KOPT-K1 (cell line): ENCODE results near the gene TTK.

ENCODE experiments used
- H3K27ac ChIP-seq: fragments of 200-600 bp; sonication (generic); 2 replicates; pipeline ENCODE4 v1.5.1; 2016; ENCODE audit warnings: antibody characterized with exemption, mild to moderate bottlenecking, low read depth, low read length; ENCODE audit not compliant: poor library complexity, severe bottlenecking
- H3K36me3 ChIP-seq: fragments of 200-600 bp; sonication (generic); 2 replicates; pipeline ENCODE4 v1.5.1; 2017; ENCODE audit warnings: antibody characterized with exemption, mild to moderate bottlenecking, low read length, moderate library complexity; ENCODE audit not compliant: insufficient read depth
- H3K9me3 ChIP-seq: fragments of 200-600 bp; sonication (generic); 2 replicates; pipeline ENCODE4 v1.5.1; 2017; ENCODE audit warnings: antibody characterized with exemption, low read length, mild to moderate bottlenecking; ENCODE audit not compliant: insufficient read depth, poor library complexity, severe bottlenecking

The TTK gene

DNA sequence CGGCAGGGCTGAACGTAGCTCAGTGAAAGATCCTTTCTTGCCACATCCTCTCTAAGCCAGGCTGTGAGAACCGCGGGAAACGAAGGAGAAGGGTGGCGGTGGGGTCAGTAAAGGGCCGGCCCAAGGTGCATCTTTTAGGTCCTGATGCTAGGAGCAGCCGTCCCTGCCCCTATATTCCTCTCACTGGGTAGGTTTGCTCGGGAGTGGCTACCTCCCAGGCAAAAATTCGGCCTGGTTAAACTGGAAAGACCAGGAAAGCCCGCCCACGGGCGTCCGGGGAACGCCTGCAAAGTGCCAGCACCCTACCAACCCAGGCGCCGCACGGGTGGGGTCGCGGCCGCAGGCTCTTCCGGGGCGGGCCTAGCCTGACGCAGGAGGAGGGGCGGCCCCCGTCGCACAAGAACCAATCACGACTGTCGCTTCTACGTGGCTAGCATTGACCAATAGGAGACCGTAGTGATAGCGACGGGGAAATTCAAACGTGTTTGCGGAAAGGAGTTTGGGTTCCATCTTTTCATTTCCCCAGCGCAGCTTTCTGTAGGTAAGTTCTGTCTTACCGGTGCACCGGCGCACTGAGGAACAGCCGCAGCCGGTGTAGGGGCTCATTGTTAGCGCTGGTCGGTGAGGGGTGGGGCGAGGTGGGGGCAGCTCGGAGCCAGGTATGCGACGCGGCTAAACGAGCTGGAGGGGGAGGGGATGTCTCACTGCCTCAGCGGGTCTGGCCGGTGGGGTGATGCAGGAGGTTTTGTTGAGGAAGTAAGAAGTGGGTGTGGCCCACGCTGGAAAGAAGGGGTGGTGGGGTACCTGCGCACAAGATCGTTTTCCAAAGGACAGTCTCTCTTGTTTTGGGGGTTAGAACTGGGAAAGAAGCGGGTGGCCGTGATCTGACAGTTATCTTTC lies at the start of gene TTK:
Gene TTK (plus strand): TSS at position 477 of the 900 bp plus-strand sequence. CDS start 1,195 bp downstream, outside the sequence.
- peaks cover 38% of the 10 kb centered on the region for H3K36me3 ChIP-seq

GRCh38 chr6:79954849-79955248 lies 49.6 kb upstream of the TTK start:
- Histone ChIP-seq H3K27ac (no peak overlapping the region), H3K36me3 (no peaks in the 10 kb centered on the region), H3K9me3 (no peaks in the 10 kb centered on the region)

More for the DNA sequence above, at the start of gene TTK:
- Histone ChIP-seq H3K9me3 (no peaks in the 10 kb centered on the region), H3K27ac (peak within 1 kb of the TSS; percentile 96)

GRCh38 chr6:79964607-79965081 lies 39.8 kb upstream of the TTK start:
- H3K36me3 ChIP-seq, result no peaks in the 10 kb centered on the region
- H3K9me3 ChIP-seq, result peaks cover 31% of the 10 kb centered on the region
- peak overlapping the region; percentile 93 for H3K27ac ChIP-seq

DNA sequence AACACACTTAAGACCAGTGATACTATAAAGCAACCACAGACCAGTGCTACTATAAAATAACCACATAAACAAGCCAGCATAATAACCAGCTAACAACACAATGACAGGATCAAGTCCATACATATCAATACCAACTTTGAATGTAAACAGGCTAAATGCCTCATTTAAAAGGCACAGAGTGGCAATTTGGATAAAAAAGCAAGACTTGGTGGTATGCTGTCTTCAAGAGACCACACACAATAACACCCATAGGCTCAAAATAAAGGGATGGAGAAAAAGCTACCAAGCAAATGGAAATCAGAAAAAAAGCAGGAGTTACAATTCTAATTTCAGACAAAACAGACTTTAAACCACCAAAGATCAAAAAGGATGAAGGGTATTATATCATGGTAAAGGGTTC lies 37.3 kb upstream of the TTK start:
- H3K9me3 ChIP-seq, result peaks cover 41% of the 10 kb centered on the region
- H3K36me3 ChIP-seq, result no peaks in the 10 kb centered on the region
- H3K27ac ChIP-seq, result no peak overlapping the region

GRCh38 chr6:79969784-79970183 lies 34.7 kb upstream of the TTK start:
- Histone ChIP-seq H3K9me3 (peaks cover 35% of the 10 kb centered on the region), H3K27ac (no peak overlapping the region), H3K36me3 (no peaks in the 10 kb centered on the region)

DNA sequence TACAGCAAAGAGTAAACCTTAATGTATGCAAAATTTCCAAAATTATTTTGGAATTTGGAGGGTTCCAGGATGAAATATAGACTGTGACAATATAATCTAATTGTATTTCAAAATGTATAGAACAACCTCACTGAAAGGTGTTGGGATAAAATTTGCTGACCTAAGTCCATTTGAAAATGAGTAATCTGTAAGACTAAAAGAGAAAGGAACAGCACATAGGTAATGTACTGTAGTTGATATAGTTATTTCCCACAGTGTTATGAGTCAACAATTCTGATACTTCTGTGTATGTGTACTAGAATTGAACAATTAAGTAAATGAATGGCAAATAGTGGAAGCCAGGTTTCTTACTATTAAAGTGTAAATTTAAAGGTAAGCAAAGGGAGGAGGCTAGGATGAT lies 33.3 kb upstream of the TTK start:
- Histone ChIP-seq H3K9me3 (peaks cover 34% of the 10 kb centered on the region), H3K27ac (no peak overlapping the region), H3K36me3 (no peaks in the 10 kb centered on the region)

GRCh38 chr6:79981652-79982051 lies 22.8 kb upstream of the TTK start:
- Histone ChIP-seq H3K27ac (no peak overlapping the region), H3K36me3 (no peaks in the 10 kb centered on the region), H3K9me3 (no peaks in the 10 kb centered on the region)

- H3K27ac ChIP-seq, result peak overlapping the region; percentile 52
- H3K36me3 ChIP-seq, result no peaks in the 10 kb centered on the region
- no peaks in the 10 kb centered on the region for H3K9me3 ChIP-seq
These were observed 20.2 kb upstream of the TTK start for GRCh38 chr6:79984261-79984660.

DNA sequence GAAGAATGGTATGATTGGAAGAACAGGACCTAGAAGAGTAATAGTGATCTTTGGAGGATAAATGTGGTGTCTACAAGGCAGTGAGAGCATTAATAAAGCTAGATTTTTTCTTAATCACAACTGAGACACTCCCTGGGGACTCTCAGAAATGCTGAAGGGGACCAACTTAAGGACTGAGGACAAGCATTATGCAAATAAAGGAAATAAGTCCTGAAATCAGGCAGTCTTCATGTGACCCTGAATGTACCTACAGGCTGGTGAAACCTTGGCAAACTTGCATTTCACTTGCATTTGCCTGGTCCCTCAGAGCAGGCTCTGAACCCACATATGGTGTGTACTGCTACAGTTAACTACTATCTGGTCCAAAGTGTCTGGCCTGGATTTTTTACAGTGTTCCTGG lies 19.3 kb upstream of the TTK start:
- Histone ChIP-seq H3K27ac (peak overlapping the region; percentile 52), H3K36me3 (no peaks in the 10 kb centered on the region), H3K9me3 (no peaks in the 10 kb centered on the region)

- no peak overlapping the region for H3K27ac ChIP-seq
- H3K9me3 ChIP-seq, result no peaks in the 10 kb centered on the region
- H3K36me3 ChIP-seq, result no peaks in the 10 kb centered on the region
These were observed 14.8 kb upstream of the TTK start for GRCh38 chr6:79989641-79990040.

DNA sequence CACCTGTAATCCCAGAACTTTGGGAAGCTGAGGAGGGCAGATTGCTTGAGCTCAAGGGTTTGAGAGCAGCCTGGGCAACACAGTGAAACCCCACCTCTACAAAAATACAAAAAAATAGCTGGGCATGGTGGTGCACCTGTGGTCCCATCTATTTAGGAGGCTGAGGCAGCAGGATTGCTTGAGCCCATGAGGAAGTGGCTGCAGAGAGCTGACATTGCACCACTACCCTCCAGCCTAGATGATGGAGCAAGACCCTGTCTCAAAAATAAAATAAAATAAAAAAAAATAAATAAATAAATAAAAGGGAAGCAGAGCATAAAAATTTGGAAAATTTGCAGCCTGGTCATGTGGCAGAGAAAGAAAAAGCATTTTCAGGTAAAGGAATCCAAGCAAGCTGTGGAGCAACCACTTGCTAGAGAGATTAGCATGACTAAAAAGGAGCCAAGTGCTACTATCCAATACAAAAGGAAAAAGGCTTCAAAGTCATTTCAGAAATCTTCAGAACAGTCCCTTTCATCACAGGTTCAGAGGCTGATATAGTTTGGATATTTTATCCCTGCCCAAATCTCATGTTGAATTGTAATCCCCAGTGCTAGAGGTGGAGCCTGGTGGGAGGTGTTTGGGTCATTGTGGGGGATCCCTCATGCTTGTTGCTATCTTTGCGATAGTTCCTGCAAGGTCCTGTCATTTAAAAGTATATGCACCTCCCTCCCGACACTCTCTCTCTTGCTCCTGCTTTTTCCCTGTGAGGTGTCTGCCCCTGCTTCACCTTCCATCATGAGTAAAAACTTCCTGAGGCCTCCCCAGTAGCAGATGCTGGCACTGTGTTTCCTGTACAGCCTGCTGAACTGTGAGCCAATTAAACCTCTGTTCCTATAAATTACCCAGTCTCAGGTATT lies 11.2 kb upstream of the TTK start:
- Histone ChIP-seq H3K36me3 (no peaks in the 10 kb centered on the region), H3K27ac (no peak overlapping the region), H3K9me3 (no peaks in the 10 kb centered on the region)

GRCh38 chr6:79993911-79994309 lies 10.5 kb upstream of the TTK start:
- Histone ChIP-seq H3K36me3 (no peaks in the 10 kb centered on the region), H3K27ac (no peak overlapping the region), H3K9me3 (no peaks in the 10 kb centered on the region)

GRCh38 chr6:79997728-79998127 lies 6.7 kb upstream of the TTK start:
- Histone ChIP-seq H3K27ac (no peak overlapping the region), H3K9me3 (no peaks in the 10 kb centered on the region)

GRCh38 chr6:80001337-80001736 lies 3.1 kb upstream of the TTK start:
- H3K9me3 ChIP-seq, result no peaks in the 10 kb centered on the region
- peaks cover 8% of the 10 kb centered on the region for H3K36me3 ChIP-seq
- H3K27ac ChIP-seq, result no peak overlapping the region

More at GRCh38 chr6:79997728-79998127, 6.7 kb upstream of the TTK start:
- H3K36me3 ChIP-seq, result no peaks in the 10 kb centered on the region

- Histone ChIP-seq H3K27ac (peak overlapping the region; percentile 96), H3K9me3 (no peaks in the 10 kb centered on the region), H3K36me3 (peaks cover 32% of the 10 kb centered on the region)
These were observed 650 bp upstream of the TTK start for GRCh38 chr6:80003826-80004172.
